DOHH2 (cell line): ENCODE measurements around the gene STK32C.

Experiments
- EZH2phosphoT487 ChIP-seq: fragments of 200-600 bp; sonication (generic); IDR thresholded peaks from 2 replicates; pipeline ENCODE4 v1.6.1; 2017; ENCODE audit warnings: borderline replicate concordance, mild to moderate bottlenecking, antibody characterized with exemption, low read length, moderate library complexity, mixed read lengths
- TF ChIP-seq, protein P1 (sequence below): fragments of 200-600 bp; sonication (generic); IDR thresholded peaks from one replicate; pipeline ENCODE4 v1.5.1; 2014; ENCODE audit warnings: antibody characterized with exemption, mild to moderate bottlenecking, low read depth, low read length; ENCODE audit not compliant: poor library complexity, severe bottlenecking

DNA sequence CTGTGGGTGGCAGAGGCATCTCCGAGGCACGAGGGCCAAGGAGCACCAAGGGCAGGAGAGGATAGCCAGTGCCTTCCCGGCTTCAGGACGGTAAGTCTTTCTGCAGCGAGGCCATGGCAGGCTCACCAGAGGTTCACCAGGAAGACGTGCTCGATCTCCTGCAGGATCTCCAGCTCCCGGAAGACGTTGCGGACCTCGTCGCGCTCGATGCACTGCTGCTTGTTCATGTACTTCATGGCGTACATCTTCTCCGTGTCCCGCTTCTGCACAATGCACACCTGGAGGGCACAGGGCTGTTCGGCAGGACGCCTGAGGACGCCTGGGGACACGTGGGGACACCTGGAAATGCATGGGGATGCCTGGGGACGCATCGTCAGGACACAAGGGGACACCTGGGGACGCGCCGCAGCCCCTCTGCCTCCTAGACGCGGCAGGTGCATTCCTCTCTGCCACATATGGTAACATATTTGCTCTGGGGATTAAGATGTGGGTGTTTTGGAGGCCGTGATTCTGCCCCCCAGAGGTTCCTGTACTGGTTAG, 79.8 kb downstream of the STK32C start:
- TF ChIP-seq, protein P1, sequence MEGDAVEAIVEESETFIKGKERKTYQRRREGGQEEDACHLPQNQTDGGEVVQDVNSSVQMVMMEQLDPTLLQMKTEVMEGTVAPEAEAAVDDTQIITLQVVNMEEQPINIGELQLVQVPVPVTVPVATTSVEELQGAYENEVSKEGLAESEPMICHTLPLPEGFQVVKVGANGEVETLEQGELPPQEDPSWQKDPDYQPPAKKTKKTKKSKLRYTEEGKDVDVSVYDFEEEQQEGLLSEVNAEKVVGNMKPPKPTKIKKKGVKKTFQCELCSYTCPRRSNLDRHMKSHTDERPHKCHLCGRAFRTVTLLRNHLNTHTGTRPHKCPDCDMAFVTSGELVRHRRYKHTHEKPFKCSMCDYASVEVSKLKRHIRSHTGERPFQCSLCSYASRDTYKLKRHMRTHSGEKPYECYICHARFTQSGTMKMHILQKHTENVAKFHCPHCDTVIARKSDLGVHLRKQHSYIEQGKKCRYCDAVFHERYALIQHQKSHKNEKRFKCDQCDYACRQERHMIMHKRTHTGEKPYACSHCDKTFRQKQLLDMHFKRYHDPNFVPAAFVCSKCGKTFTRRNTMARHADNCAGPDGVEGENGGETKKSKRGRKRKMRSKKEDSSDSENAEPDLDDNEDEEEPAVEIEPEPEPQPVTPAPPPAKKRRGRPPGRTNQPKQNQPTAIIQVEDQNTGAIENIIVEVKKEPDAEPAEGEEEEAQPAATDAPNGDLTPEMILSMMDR = no peak
- TF ChIP-seq EZH2phosphoT487 = no peak
